Neural cell (in vitro differentiated cells): ENCODE measurements around the gene SBSN. TPM values are rescaled to one million over a fixed set of nuclear protein-coding genes. Genes with fewer than 3 reads are reported as not detected.

Experiments
- H2AFZ ChIP-seq: fragments of 200-600, 300-800 bp; sonication (generic), shearing (Covaris generic); 2 replicates; pipeline ENCODE4 v1.6.0; 2014; ENCODE audit warnings: low read depth, mild to moderate bottlenecking, antibody characterized with exemption, low read length, moderate library complexity
- H3F3A ChIP-seq: fragments of 200-600 bp; shearing (Covaris generic); 2 replicates; pipeline ENCODE4 v1.6.1; 2016; ENCODE audit warnings: mild to moderate bottlenecking, moderate library complexity, mixed read lengths, antibody characterized with exemption, low read length; ENCODE audit not compliant: insufficient read depth, poor library complexity, severe bottlenecking
- H3K27ac ChIP-seq: fragments of 200-600, 300-800 bp; sonication (generic), shearing (Covaris generic); 2 replicates; pipeline ENCODE4 v1.5.1; 2014; ENCODE audit warnings: mild to moderate bottlenecking, low read length, moderate library complexity
- H3K27me3 ChIP-seq: fragments of 300-800, 200-600 bp; sonication (generic), shearing (Covaris generic); 2 replicates; pipeline ENCODE4 v1.6.0; 2014; ENCODE audit warnings: mild to moderate bottlenecking, low read depth, low read length, moderate library complexity; ENCODE audit not compliant: insufficient read depth
- H3K36me3 ChIP-seq: fragments of 300-800, 200-600 bp; sonication (generic), shearing (Covaris generic); 2 replicates; pipeline ENCODE4 v1.5.1; 2014; ENCODE audit warnings: mild to moderate bottlenecking, antibody characterized with exemption, low read length, moderate library complexity; ENCODE audit not compliant: insufficient read depth
- H3K4me2 ChIP-seq: fragments of 300-800, 200-600 bp; sonication (generic), shearing (Covaris generic); 2 replicates; pipeline ENCODE4 v1.6.0; 2014; ENCODE audit warnings: mild to moderate bottlenecking, low read length
- H3K4me3 ChIP-seq: fragments of 300-800, 200-600 bp; sonication (generic), shearing (Covaris generic); 2 replicates; pipeline ENCODE4 v1.5.1; 2014; ENCODE audit warnings: mild to moderate bottlenecking, low read length, moderate library complexity
- H3K79me2 ChIP-seq: fragments of 200-600 bp; shearing (Covaris generic); replicated peaks from 2 replicates; pipeline ENCODE4 v1.6.0; 2014; ENCODE audit warnings: mild to moderate bottlenecking, low read length, moderate library complexity; ENCODE audit not compliant: insufficient read depth
- H3K9ac ChIP-seq: fragments of 300-800, 200-600 bp; sonication (generic), shearing (Covaris generic); 2 replicates; pipeline ENCODE4 v1.6.1; 2016; ENCODE audit warnings: mild to moderate bottlenecking, low read length, mixed read lengths
- H3K9me2 ChIP-seq: fragments of 200-600 bp; shearing (Covaris generic); 2 replicates; pipeline ENCODE4 v1.6.1; 2016; ENCODE audit warnings: mild to moderate bottlenecking, low read length, mixed read lengths; ENCODE audit not compliant: insufficient read depth
- H3K9me3 ChIP-seq: fragments of 200-600, 300-800 bp; sonication (generic), shearing (Covaris generic); 2 replicates; pipeline ENCODE4 v1.6.1; 2016; ENCODE audit warnings: mild to moderate bottlenecking, mixed run types, low read length, moderate library complexity, mixed read lengths
- H4K20me1 ChIP-seq: fragments of 200-600 bp; shearing (Covaris generic); 2 replicates; pipeline ENCODE4 v1.6.1; 2016; ENCODE audit warnings: mild to moderate bottlenecking, mixed run types; ENCODE audit not compliant: insufficient read depth
- CTCF ChIP-seq: fragments of 450-650 bp; IDR thresholded peaks from 2 replicates; pipeline ENCODE4 v1.5.1; 2014; ENCODE audit warnings: antibody characterized with exemption, mild to moderate bottlenecking, moderate library complexity; ENCODE audit not compliant: poor library complexity, severe bottlenecking
- EP300 ChIP-seq: fragments of 450-650 bp; conservative IDR thresholded peaks from 2 replicates; pipeline ENCODE4 v1.6.1; 2014; ENCODE audit warnings: antibody characterized with exemption, mild to moderate bottlenecking, moderate library complexity; ENCODE audit not compliant: poor library complexity, severe bottlenecking
- EZH2 ChIP-seq: fragments of 200-600, 300-800 bp; shearing (Covaris generic), sonication (generic); IDR thresholded peaks from 2 replicates; pipeline ENCODE4 v1.6.1; 2014; ENCODE audit warnings: antibody characterized with exemption, low read length, borderline replicate concordance, mild to moderate bottlenecking; ENCODE audit not compliant: insufficient read depth, poor library complexity, severe bottlenecking
- MXI1 ChIP-seq: fragments of 450-650 bp; conservative IDR thresholded peaks from 2 replicates; pipeline ENCODE4 v1.6.1; 2014; ENCODE audit warnings: antibody characterized with exemption, mild to moderate bottlenecking; ENCODE audit not compliant: poor library complexity, severe bottlenecking
- POLR2AphosphoS5 ChIP-seq: IDR thresholded peaks from 2 replicates; pipeline ENCODE4 v1.6.1; 2012
- RAD21 ChIP-seq: fragments of 450-650 bp; conservative IDR thresholded peaks from 2 replicates; pipeline ENCODE4 v1.6.1; 2014; ENCODE audit warnings: antibody characterized with exemption, mild to moderate bottlenecking, moderate library complexity
- REST ChIP-seq: IDR thresholded peaks from 2 replicates; pipeline ENCODE4 v1.6.1; 2012; ENCODE audit warnings: borderline replicate concordance
- SMC3 ChIP-seq: fragments of 450-650 bp; conservative IDR thresholded peaks from 2 replicates; pipeline ENCODE4 v1.6.1; 2014; ENCODE audit warnings: antibody characterized with exemption, mild to moderate bottlenecking, moderate library complexity; ENCODE audit not compliant: poor library complexity
- TAF1 ChIP-seq: IDR thresholded peaks from 2 replicates; pipeline ENCODE4 v1.6.1; 2012; ENCODE audit warnings: low read depth
- polyA plus RNA-seq: library from polyadenylated mRNA; depleted of rRNA; stranded (reverse); fragments of >200 nt; gene quantifications from 2 replicates; pipeline ENCODE4 v1.2.3, GENCODE V29; 2014

Gene SBSN
- polyA plus RNA-seq, 1 donor from 2014 or later = not detected

GRCh38 chr19:35490364-35490763, 37.7 kb downstream of the SBSN start, which contains the start of gene KRTDAP:
KRTDAP (minus strand) TSS chr19:35490464; CDS start chr19:35490442, 22 bp downstream.
- no peak within 1 kb of the TSS for H3K9ac ChIP-seq
- no peaks in the 10 kb centered on the region for H3K36me3 ChIP-seq
- TF ChIP-seq EP300 = no peak
- TF ChIP-seq TAF1 = no peak
- no peak for TF ChIP-seq CTCF
- no peak for TF ChIP-seq MXI1
- TF ChIP-seq SMC3 = no peak
- TF ChIP-seq RAD21 = no peak
- no peak for TF ChIP-seq REST
- no peak for TF ChIP-seq POLR2AphosphoS5
- TF ChIP-seq EZH2 = no peak
- H3K4me2 ChIP-seq = no peak within 1 kb of the TSS
- H3K27ac ChIP-seq = no peak within 1 kb of the TSS
- no peaks in the 10 kb centered on the region for H3F3A ChIP-seq
- no peak within 1 kb of the TSS for H3K4me3 ChIP-seq
- no peaks in the 10 kb centered on the region for H3K27me3 ChIP-seq
- H2AFZ ChIP-seq = no peak within 1 kb of the TSS
- H4K20me1 ChIP-seq = no peaks in the 10 kb centered on the region
- H3K79me2 ChIP-seq = no peaks in the 10 kb centered on the region
- no peaks in the 10 kb centered on the region for H3K9me3 ChIP-seq
- H3K9me2 ChIP-seq = no peaks in the 10 kb centered on the region

GRCh38 chr19:35488677-35489076, 39.4 kb downstream of the SBSN start:
- Histone ChIP-seq H2AFZ (no peak overlapping the region), H3K27ac (no peak overlapping the region), H3K27me3 (no peaks in the 10 kb centered on the region), H3K79me2 (no peaks in the 10 kb centered on the region), H3K4me3 (no peak overlapping the region), H3F3A (no peaks in the 10 kb centered on the region), H3K9ac (no peak overlapping the region), H3K4me2 (no peak overlapping the region), H3K36me3 (no peaks in the 10 kb centered on the region), H3K9me2 (no peaks in the 10 kb centered on the region), H4K20me1 (no peaks in the 10 kb centered on the region), H3K9me3 (no peaks in the 10 kb centered on the region)
- no peak for TF ChIP-seq TAF1
- no peak for TF ChIP-seq EZH2
- no peak for TF ChIP-seq REST
- no peak for TF ChIP-seq RAD21
- TF ChIP-seq EP300 = no peak
- TF ChIP-seq SMC3 = no peak
- no peak for TF ChIP-seq POLR2AphosphoS5
- TF ChIP-seq CTCF = no peak
- TF ChIP-seq MXI1 = no peak
